GM06990 (cell line): ENCODE measurements around the gene B9D1.

Experiments used
- DNase-seq: peaks from one replicate; pipeline ENCODE4 v3.0.0-alpha.2; 2011; ENCODE audit not compliant: insufficient read length; ENCODE audit errors: extremely low read depth
- H3K27me3 ChIP-seq: replicated peaks from 2 replicates; pipeline ENCODE4 v1.6.0; 2011; ENCODE audit warnings: low read length; ENCODE audit not compliant: control insufficient read depth, insufficient read depth
- H3K36me3 ChIP-seq: 2 replicates; pipeline ENCODE4 v1.5.1; 2011; ENCODE audit warnings: low read length; ENCODE audit not compliant: control insufficient read depth, insufficient read depth
- H3K4me3 ChIP-seq: replicated peaks from 2 replicates; pipeline ENCODE4 v1.5.1; 2011; ENCODE audit warnings: low read depth, mild to moderate bottlenecking, control low read depth, low read length
- TF ChIP-seq, protein P1 (sequence below): IDR thresholded peaks from 2 replicates; pipeline ENCODE4 v1.5.1; 2011; ENCODE audit warnings: low read length, control low read depth, mild to moderate bottlenecking, inconsistent platforms; ENCODE audit not compliant: insufficient read depth, poor library complexity, severe bottlenecking

B9D1 gene

GRCh38 chr17:19309701-19310100 lies 52.8 kb downstream of the B9D1 start:
- Histone ChIP-seq H3K4me3 (no peak overlapping the region), H3K36me3 (no peaks in the 10 kb centered on the region; the same call in none of the 2 replicates), H3K27me3 (no peaks in the 10 kb centered on the region; the same call in 1 of the 2 replicates)
- no peak for DNase-seq
- TF ChIP-seq, protein P1, sequence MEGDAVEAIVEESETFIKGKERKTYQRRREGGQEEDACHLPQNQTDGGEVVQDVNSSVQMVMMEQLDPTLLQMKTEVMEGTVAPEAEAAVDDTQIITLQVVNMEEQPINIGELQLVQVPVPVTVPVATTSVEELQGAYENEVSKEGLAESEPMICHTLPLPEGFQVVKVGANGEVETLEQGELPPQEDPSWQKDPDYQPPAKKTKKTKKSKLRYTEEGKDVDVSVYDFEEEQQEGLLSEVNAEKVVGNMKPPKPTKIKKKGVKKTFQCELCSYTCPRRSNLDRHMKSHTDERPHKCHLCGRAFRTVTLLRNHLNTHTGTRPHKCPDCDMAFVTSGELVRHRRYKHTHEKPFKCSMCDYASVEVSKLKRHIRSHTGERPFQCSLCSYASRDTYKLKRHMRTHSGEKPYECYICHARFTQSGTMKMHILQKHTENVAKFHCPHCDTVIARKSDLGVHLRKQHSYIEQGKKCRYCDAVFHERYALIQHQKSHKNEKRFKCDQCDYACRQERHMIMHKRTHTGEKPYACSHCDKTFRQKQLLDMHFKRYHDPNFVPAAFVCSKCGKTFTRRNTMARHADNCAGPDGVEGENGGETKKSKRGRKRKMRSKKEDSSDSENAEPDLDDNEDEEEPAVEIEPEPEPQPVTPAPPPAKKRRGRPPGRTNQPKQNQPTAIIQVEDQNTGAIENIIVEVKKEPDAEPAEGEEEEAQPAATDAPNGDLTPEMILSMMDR = no peak

- H3K4me3 ChIP-seq = no peak overlapping the region
- H3K36me3 ChIP-seq = no peaks in the 10 kb centered on the region; the same call in none of the 2 replicates
- TF ChIP-seq, protein P1 = no peak
- no peaks in the 10 kb centered on the region; the same call in 1 of the 2 replicates for H3K27me3 ChIP-seq
- DNase-seq = no peak
Measured at GRCh38 chr17:19308398-19308797, 54.1 kb downstream of the B9D1 start.

GRCh38 chr17:19307521-19307920 lies 55.0 kb downstream of the B9D1 start:
- Histone ChIP-seq H3K36me3 (no peaks in the 10 kb centered on the region; the same call in none of the 2 replicates), H3K27me3 (no peaks in the 10 kb centered on the region; the same call in 1 of the 2 replicates), H3K4me3 (no peak overlapping the region)
- TF ChIP-seq, protein P1 = no peak
- no peak for DNase-seq

DNA sequence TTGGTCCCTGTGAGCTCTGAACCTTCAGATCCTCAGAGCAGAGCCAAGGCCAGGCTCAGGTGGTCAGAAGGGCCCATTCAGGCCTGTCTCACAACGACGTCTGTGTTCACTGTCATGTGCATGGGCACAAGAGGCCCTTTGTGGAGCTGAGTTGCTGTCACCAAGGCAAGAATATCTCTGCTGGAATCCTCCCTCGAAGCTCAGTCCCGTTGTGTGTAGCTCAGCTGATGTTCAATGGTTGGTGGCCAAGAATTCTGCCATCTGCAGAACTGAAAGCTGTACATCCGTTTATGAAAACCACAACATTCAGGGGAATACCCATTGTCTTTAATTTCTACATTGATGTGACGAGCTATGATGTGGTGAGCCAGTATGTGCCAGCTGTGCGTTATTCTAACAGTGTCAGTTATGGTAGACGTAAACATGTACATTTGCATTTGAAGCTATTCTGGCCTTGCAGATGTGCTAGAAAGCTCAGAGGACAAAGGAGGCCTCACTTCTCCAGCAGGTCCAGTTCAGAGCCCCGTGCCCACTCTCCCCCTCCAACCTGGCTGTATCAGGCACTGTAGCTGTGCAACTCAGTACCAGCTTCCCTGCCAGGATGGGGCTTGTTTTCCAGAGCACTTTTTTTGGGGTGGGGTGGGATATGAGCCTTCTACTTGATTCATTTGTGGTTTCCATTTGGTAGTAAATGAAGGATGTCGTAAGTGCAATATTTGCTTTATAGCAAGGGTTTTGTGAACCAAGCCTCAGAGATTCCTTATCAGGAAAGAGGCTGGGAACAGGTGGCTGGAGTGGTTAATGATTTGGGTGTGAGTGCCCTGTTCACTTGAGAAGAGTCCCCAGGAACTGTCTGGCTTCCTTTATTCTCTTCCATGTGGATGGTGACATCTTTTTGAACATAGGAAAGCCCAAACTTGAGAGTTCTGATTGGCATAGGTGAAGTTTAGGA lies 56.1 kb downstream of the B9D1 start:
- DNase-seq = peak; percentile 82

GRCh38 chr17:19305761-19306159 lies 56.8 kb downstream of the B9D1 start:
- Histone ChIP-seq H3K4me3 (no peak overlapping the region), H3K36me3 (no peaks in the 10 kb centered on the region), H3K27me3 (no peaks in the 10 kb centered on the region; the same call in 1 of the 2 replicates)
- no peak for DNase-seq
- TF ChIP-seq, protein P1 = no peak

More for the DNA sequence above, 56.1 kb downstream of the B9D1 start:
- H3K36me3 ChIP-seq = no peaks in the 10 kb centered on the region
- no peaks in the 10 kb centered on the region; the same call in 1 of the 2 replicates for H3K27me3 ChIP-seq
- TF ChIP-seq, protein P1 = no peak
- H3K4me3 ChIP-seq = no peak overlapping the region
